Measurements from ENCODE around the gene AHCTF1. TPM values are rescaled to one million over a fixed set of nuclear protein-coding genes. Genes with fewer than 3 reads are reported as not detected.

Gene AHCTF1
- total and polyA plus RNA-seq, 10 of the 15 experiments (the other 5 are each of a cell fraction or from before 2014, with no cell fraction given): 3.4 to 45.5 (median 17.8) TPM

DNA sequence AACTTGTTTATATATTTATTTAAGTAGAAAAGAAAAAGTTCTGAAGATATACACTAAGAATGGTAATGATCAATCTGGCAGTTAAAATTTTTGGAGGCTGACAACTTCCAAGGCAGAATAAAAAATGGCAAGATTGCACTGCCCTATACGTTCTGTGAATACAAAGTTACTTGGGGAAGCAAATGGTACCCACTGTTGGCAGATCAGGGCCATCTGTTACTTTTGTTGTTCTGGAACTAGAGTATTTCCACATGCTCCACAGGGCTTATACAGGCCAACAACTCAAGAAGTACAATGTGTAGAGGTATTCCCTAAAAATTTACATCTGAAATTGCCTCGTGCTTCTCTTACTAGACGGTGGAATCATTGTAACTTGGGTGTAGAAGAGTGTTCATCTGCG lies 53.2 kb downstream of the AHCTF1 start:
- Histone ChIP-seq H2AFZ (ENCODE audit: control insufficient read depth, low read depth, low read length) (no peak overlapping the region), H3K4me1 (ENCODE audit: control insufficient read depth, insufficient read depth, low read length) (peaks cover 6% of the 10 kb centered on the region), H3K27ac (ENCODE audit: control insufficient read depth, insufficient read depth) (no peak overlapping the region), H3K36me3 (ENCODE audit: control insufficient read depth in 2 of 2, insufficient read depth in 2 of 2, low read length in 1 of 2) (peaks cover 2 to 30% of the 10 kb centered on the region in 2 experiments; a peak in 3 of 4 replicates), H3K4me2 (ENCODE audit: control insufficient read depth, insufficient read depth) (no peak overlapping the region), H3K9me3 (replicated peaks; ENCODE audit: control insufficient read depth, insufficient read depth, low read length) (no peaks in the 10 kb centered on the region), H3K4me3 (no peak overlapping the region), H4K20me1 (ENCODE audit: control insufficient read depth, insufficient read depth) (no peaks in the 10 kb centered on the region), H3K27me3 (replicated peaks in 1 of 2; ENCODE audit: control insufficient read depth in 2 of 2, insufficient read depth in 2 of 2, low read length in 1 of 2) (no peaks in the 10 kb centered on the region), H3K79me2 (ENCODE audit: control insufficient read depth, insufficient read depth, low read length) (no peaks in the 10 kb centered on the region; the same call in 1 of the 2 replicates), H3K9ac (ENCODE audit: control insufficient read depth, insufficient read depth, low read length) (no peak overlapping the region)
- DNase-seq (ENCODE audit: low read depth, low spot score) (no peak), FAIRE-seq (no peak), ATAC-seq (no peak)
- over 99% methylated on average over 4 of the region's 4 CpGs for WGBS (ENCODE audit: insufficient coverage, insufficient replicate concordance, low lambda C conversion rate, missing lambda C conversion rate)
- RAD21 ChIA-PET (ENCODE audit: unreplicated experiment): no interaction called here
- CTCF ChIA-PET: no interaction called here
- SMC1A ChIA-PET (ENCODE audit: uncharacterized antibody, unreplicated experiment): no interaction called here
- intact Hi-C loops (cut with micrococcal nuclease; ENCODE audit: unreplicated experiment): no loop called here
- no TSS peak for BruUV-seq (replicated peaks)
- TF ChIP-seq MEF2B (IDR thresholded peaks at IDR 0.05; ENCODE audit: partially characterized antibody, poor library complexity, severe bottlenecking) (no peak), EP300 (IDR thresholded peaks at IDR 0.05; ENCODE audit: borderline replicate concordance in 1 of 2, control insufficient read depth in 1 of 2, low read depth in 2 of 2, low read length in 2 of 2) (no peak), MYC (IDR thresholded peaks at IDR 0.05; ENCODE audit: insufficient read depth, insufficient read length, insufficient replicate concordance, low read length, severe bottlenecking) (no peak), TAF1 (IDR thresholded peaks at IDR 0.05; ENCODE audit: borderline replicate concordance, low read depth, low read length) (no peak), POLR2AphosphoS5 (IDR thresholded peaks at IDR 0.05; ENCODE audit: low read length) (no peak), TARDBP (IDR thresholded peaks at IDR 0.05; ENCODE audit: borderline replicate concordance) (no peak), ZNF207 (IDR thresholded peaks at IDR 0.05; ENCODE audit: borderline replicate concordance) (no peak)
- TF ChIP-seq, protein P1, sequence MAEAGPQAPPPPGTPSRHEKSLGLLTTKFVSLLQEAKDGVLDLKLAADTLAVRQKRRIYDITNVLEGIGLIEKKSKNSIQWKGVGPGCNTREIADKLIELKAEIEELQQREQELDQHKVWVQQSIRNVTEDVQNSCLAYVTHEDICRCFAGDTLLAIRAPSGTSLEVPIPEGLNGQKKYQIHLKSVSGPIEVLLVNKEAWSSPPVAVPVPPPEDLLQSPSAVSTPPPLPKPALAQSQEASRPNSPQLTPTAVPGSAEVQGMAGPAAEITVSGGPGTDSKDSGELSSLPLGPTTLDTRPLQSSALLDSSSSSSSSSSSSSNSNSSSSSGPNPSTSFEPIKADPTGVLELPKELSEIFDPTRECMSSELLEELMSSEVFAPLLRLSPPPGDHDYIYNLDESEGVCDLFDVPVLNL (IDR thresholded peaks at IDR 0.05; ENCODE audit: low read depth, low read length): no peak
- TF ChIP-seq, protein P2, sequence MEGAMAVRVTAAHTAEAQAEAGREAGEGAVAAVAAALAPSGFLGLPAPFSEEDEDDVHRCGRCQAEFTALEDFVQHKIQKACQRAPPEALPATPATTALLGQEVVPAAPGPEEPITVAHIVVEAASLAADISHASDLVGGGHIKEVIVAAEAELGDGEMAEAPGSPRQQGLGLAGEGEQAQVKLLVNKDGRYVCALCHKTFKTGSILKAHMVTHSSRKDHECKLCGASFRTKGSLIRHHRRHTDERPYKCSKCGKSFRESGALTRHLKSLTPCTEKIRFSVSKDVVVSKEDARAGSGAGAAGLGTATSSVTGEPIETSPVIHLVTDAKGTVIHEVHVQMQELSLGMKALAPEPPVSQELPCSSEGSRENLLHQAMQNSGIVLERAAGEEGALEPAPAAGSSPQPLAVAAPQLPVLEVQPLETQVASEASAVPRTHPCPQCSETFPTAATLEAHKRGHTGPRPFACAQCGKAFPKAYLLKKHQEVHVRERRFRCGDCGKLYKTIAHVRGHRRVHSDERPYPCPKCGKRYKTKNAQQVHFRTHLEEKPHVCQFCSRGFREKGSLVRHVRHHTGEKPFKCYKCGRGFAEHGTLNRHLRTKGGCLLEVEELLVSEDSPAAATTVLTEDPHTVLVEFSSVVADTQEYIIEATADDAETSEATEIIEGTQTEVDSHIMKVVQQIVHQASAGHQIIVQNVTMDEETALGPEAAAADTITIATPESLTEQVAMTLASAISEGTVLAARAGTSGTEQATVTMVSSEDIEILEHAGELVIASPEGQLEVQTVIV (IDR thresholded peaks at IDR 0.05; ENCODE audit: borderline replicate concordance, partially characterized antibody): no peak
- TF ChIP-seq, protein P3, sequence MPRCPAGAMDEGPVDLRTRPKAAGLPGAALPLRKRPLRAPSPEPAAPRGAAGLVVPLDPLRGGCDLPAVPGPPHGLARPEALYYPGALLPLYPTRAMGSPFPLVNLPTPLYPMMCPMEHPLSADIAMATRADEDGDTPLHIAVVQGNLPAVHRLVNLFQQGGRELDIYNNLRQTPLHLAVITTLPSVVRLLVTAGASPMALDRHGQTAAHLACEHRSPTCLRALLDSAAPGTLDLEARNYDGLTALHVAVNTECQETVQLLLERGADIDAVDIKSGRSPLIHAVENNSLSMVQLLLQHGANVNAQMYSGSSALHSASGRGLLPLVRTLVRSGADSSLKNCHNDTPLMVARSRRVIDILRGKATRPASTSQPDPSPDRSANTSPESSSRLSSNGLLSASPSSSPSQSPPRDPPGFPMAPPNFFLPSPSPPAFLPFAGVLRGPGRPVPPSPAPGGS (IDR thresholded peaks at IDR 0.05; ENCODE audit: borderline replicate concordance, insufficient read depth, low read depth, low read length, poor library complexity, severe bottlenecking): no peak
- in situ Hi-C loops (cut with MboI): no loop called here
- POLR2A ChIA-PET: no interaction called here
